HL-60 (cell line): ENCODE results near the gene RIOK1.

Source experiments
- CTCF ChIP-seq: IDR thresholded peaks from one replicate; pipeline ENCODE4 v1.5.1; 2011; ENCODE audit warnings: low read length, control low read depth, inconsistent platforms; ENCODE audit not compliant: insufficient read depth
- GABPA ChIP-seq: IDR thresholded peaks from 2 replicates; pipeline ENCODE4 v1.6.1; 2012; ENCODE audit warnings: low read depth
- POLR2AphosphoS5 ChIP-seq: IDR thresholded peaks from 2 replicates; pipeline ENCODE4 v1.6.1; 2012; ENCODE audit warnings: low read depth
- REST ChIP-seq: IDR thresholded peaks from 2 replicates; pipeline ENCODE4 v1.6.1; 2012; ENCODE audit warnings: low read depth; ENCODE audit not compliant: insufficient replicate concordance
- SPI1 ChIP-seq: IDR thresholded peaks from 2 replicates; pipeline ENCODE4 v1.6.1; 2012; ENCODE audit warnings: low read depth, mild to moderate bottlenecking, borderline replicate concordance

GRCh38 chr6:7414811-7415210 lies 25.2 kb downstream of the RIOK1 start:
- TF ChIP-seq CTCF (no peak), REST (no peak), GABPA (no peak), POLR2AphosphoS5 (no peak), SPI1 (no peak)
